GM19043 (cell line): ENCODE measurements around the gene MRPL33.

Experiments used
- ATAC-seq: cut with Tn5 transposase; IDR thresholded peaks from one replicate; pipeline ENCODE4 v1.9.1; 2021; ENCODE audit warnings: low read depth; ENCODE audit not compliant: unreplicated experiment

MRPL33 gene

GRCh38 chr2:27773959-27774358 lies 2.4 kb downstream of the MRPL33 start:
- ATAC-seq, result no peak

- ATAC-seq, result no peak
Measured at GRCh38 chr2:27776097-27776496, 4.6 kb downstream of the MRPL33 start.

GRCh38 chr2:27776696-27777095 lies 5.2 kb downstream of the MRPL33 start:
- no peak for ATAC-seq

- ATAC-seq, result no peak
Measured at GRCh38 chr2:27779417-27780055, 8.0 kb downstream of the MRPL33 start.

- ATAC-seq, result no peak
Measured at GRCh38 chr2:27781496-27781895, 10.0 kb downstream of the MRPL33 start.

- no peak for ATAC-seq
Measured at GRCh38 chr2:27782701-27783100, 11.2 kb downstream of the MRPL33 start.

- ATAC-seq, result no peak
Measured at GRCh38 chr2:27790796-27791195, 19.3 kb downstream of the MRPL33 start.

- ATAC-seq, result no peak
Measured at GRCh38 chr2:27792759-27793158, 21.2 kb downstream of the MRPL33 start.

- ATAC-seq, result no peak
Measured at GRCh38 chr2:27795093-27795834, 23.7 kb downstream of the MRPL33 start.

- no peak for ATAC-seq
Measured at GRCh38 chr2:27795868-27796277, 24.4 kb downstream of the MRPL33 start.

- no peak for ATAC-seq
Measured at GRCh38 chr2:27796791-27797765, 25.6 kb downstream of the MRPL33 start.

GRCh38 chr2:27797841-27798240 lies 26.3 kb downstream of the MRPL33 start:
- no peak for ATAC-seq

GRCh38 chr2:27798486-27798885 lies 27.0 kb downstream of the MRPL33 start:
- ATAC-seq, result no peak

- no peak for ATAC-seq
Measured at GRCh38 chr2:27798948-27799645, 27.6 kb downstream of the MRPL33 start.

- no peak for ATAC-seq
Measured at GRCh38 chr2:27799646-27800010, 28.1 kb downstream of the MRPL33 start.

- ATAC-seq, result no peak
Measured at GRCh38 chr2:27800856-27801255, 29.3 kb downstream of the MRPL33 start.

GRCh38 chr2:27802547-27802946 lies 31.0 kb downstream of the MRPL33 start:
- no peak for ATAC-seq

GRCh38 chr2:27803046-27803445 lies 31.5 kb downstream of the MRPL33 start:
- no peak for ATAC-seq

- ATAC-seq, result no peak
Measured at GRCh38 chr2:27804146-27804545, 32.6 kb downstream of the MRPL33 start.

- ATAC-seq, result no peak
Measured at GRCh38 chr2:27805180-27805579, 33.7 kb downstream of the MRPL33 start.
